Right lobe of liver (tissue), 6 donors: Measurements from ENCODE around the gene SLC35F4. TPM values are rescaled to one million over a fixed set of nuclear protein-coding genes. Genes with fewer than 3 reads are reported as not detected.

Experiments used
- ATAC-seq, 4 donors: fragments of 200-7000 bp; cut with Tn5 transposase; one replicate each; pipeline ENCODE4 v1.9.1; 2020; ENCODE audit warnings: mild to moderate bottlenecking in 4 of 4, moderate library complexity in 4 of 4
- DNase-seq, 3 donors: peaks; one replicate each; pipeline ENCODE4 v3.0.0-alpha.2; 2020
- H3K27ac ChIP-seq, 3 donors: fragments of 200-600 bp; one replicate each; pipeline ENCODE4 v1.8.0; 2022
- H3K27me3 ChIP-seq, 2 donors: fragments of 200-600 bp; one replicate each; pipeline ENCODE4 v1.8.0; 2022
- H3K36me3 ChIP-seq, 4 donors: fragments of 200-600 bp; sonication (generic) in 1 of 4; one replicate each; pipeline versions ENCODE4 v1.5.1 to v1.8.0; 2017 to 2022; ENCODE audit warnings: control low read depth in 1 of 4
- H3K4me1 ChIP-seq, 4 donors: fragments of 200-600 bp; sonication (generic) in 1 of 4; one replicate each; pipeline versions ENCODE4 v1.5.1 to v1.8.0; 2017 to 2022; ENCODE audit warnings: control low read depth in 1 of 4
- H3K4me3 ChIP-seq, 3 donors: fragments of 200-600 bp; one replicate each; pipeline ENCODE4 v1.8.0; 2022
- H3K9me3 ChIP-seq, 4 donors: fragments of 200-600 bp; sonication (generic) in 1 of 4; one replicate each; pipeline versions ENCODE4 v1.5.1 to v1.8.0; 2017 to 2022; ENCODE audit warnings: control low read depth in 1 of 4
- POLR2A ChIP-seq: fragments of 450-650 bp; IDR thresholded peaks from one replicate; pipeline ENCODE4 v1.6.1; 2017; ENCODE audit warnings: antibody characterized with exemption, mild to moderate bottlenecking
- WGBS: methylation state at CpG from one replicate; pipeline ENCODE4 v1.1.6; 2018; ENCODE audit warnings: low coverage, low lambda C conversion rate; ENCODE audit not compliant: insufficient coverage; ENCODE audit errors: missing lambda C conversion rate; 5-methylcytosine and 5-hydroxymethylcytosine counted together
- intact Hi-C, 2 donors: fragments of 100-400 bp; cut with DNase I; formaldehyde crosslinking; loops; one replicate each; pipeline versions ENCODE4 v1.11.2 to v1.14.1; 2022
- total RNA-seq, 6 experiments: library from RNA; depleted of rRNA in 2 of 6; stranded (reverse); fragments of >200 nt in 2 of 6; fragmentation: NEBNext Ultra II Directional in 3 of 6; extraction: Animal tissue kit (Norgen Biotek cat#: 25700) in 3 of 6; gene quantifications; one replicate each; pipeline versions ENCODE4 v1.1.0 to v1.2.4, GENCODE V29; 2016 to 2023
- TF ChIP-seq, protein P1 (sequence below), 4 donors: fragments of 200-600 bp in 3 of 4; fragments of 450-650 bp in 1 of 4; IDR thresholded peaks; one replicate each; pipeline versions ENCODE4 v1.5.1 to v1.8.0; 2016 to 2022; ENCODE audit warnings: antibody characterized with exemption in 4 of 4, mild to moderate bottlenecking in 2 of 4
- donor health status: DM: no; HTN: yes; CAD: no.
- donor health status: DM: no; HTN: no; CAD: no.
- donor health status: DM: no; HTN: no; CAD: no.
- donor health status: DM: no; HTN: yes; CAD: no.
- donor health status: DM: no; HTN: yes; CAD: no.

The SLC35F4 gene
- total RNA-seq, 6 experiments from 2014 or later: not detected

DNA sequence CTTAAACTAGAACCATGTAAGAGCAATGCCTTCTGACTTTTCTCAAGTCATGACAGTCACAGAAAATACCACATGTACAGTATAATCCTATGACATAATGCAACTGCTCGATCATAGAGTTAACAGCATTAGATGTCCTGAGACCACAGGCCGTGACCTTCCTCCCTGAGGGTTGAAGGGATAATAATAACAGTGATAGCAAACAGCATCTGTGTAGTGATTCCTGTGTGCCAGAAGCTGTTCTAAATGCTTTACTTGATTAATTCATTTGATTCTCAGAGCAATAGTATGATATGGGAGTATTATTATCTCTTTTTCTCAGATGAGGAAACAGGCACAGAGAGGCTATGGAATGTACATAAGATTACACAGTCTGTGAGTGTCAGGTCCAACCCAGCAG lies 53.2 kb downstream of the SLC35F4 start:
- Histone ChIP-seq H3K27me3 (no peaks in the 10 kb centered on the region), H3K4me1 (no peaks in the 10 kb centered on the region), H3K36me3 (no peaks in the 10 kb centered on the region), H3K9me3 (no peaks in the 10 kb centered on the region), H3K4me3 (no peak overlapping the region), H3K27ac (no peak overlapping the region)
- no peak for TF ChIP-seq POLR2A
- TF ChIP-seq, protein P1, sequence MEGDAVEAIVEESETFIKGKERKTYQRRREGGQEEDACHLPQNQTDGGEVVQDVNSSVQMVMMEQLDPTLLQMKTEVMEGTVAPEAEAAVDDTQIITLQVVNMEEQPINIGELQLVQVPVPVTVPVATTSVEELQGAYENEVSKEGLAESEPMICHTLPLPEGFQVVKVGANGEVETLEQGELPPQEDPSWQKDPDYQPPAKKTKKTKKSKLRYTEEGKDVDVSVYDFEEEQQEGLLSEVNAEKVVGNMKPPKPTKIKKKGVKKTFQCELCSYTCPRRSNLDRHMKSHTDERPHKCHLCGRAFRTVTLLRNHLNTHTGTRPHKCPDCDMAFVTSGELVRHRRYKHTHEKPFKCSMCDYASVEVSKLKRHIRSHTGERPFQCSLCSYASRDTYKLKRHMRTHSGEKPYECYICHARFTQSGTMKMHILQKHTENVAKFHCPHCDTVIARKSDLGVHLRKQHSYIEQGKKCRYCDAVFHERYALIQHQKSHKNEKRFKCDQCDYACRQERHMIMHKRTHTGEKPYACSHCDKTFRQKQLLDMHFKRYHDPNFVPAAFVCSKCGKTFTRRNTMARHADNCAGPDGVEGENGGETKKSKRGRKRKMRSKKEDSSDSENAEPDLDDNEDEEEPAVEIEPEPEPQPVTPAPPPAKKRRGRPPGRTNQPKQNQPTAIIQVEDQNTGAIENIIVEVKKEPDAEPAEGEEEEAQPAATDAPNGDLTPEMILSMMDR (IDR thresholded peaks at IDR 0.05): no peak
- intact Hi-C loops: no loop called here
- ATAC-seq (no peak), DNase-seq (no peak)
- WGBS: 31% methylated on average over 1 of the region's 2 CpGs

DNA sequence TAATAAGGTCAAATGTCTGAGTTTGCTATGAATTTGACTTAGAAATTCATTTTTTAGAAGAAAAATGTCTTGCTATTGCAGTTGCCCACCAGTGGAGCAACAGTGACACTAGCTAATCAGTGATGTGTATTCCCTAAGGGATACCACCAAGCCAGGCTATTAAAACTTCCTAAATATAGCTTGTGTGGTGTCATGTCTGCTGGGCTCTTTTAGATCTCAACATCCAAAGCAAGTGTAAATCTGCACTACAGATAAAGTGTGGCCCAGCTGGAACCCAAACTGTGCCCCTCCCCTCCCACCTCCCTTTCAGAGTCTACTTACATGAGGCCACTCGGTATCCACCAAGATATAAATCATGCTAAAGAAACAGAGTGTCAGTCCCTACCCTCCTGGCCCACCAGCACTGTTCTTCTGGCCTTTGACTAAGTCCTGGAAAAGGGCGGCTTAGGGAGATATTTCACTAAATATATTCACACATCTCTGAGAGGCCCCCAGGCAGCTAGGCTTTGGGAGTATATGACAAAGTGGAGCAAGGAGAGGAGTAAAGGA lies 53.8 kb downstream of the SLC35F4 start:
- Histone ChIP-seq H3K27me3 (no peaks in the 10 kb centered on the region), H3K27ac (no peak overlapping the region), H3K9me3 (no peaks in the 10 kb centered on the region), H3K4me3 (no peak overlapping the region), H3K4me1 (no peaks in the 10 kb centered on the region), H3K36me3 (no peaks in the 10 kb centered on the region)
- ATAC-seq (no peak), DNase-seq (no peak)
- WGBS: 53% methylated on average over 2 of the region's 2 CpGs
- TF ChIP-seq POLR2A: no peak
- TF ChIP-seq, protein P1 (IDR thresholded peaks at IDR 0.05): no peak
- intact Hi-C loops: no loop called here

DNA sequence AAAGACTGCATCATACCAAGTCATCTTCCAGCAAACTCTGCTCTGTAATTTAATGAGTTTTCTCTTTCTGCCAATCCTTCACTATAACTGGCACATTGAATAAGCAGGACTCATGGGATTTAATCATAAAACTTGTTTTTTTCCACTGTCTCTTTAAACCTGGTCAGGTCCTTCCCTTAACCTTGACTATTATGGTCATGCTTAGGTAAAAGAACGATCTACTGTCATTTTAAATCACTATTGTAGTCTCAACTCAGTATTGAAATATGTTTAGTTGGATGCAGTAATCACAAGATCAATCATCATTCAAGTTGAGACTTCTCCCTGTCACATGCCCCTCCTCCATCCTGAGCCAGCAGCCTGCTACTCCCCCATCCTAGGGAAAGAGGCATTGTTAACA lies 56.1 kb downstream of the SLC35F4 start:
- Histone ChIP-seq H3K36me3 (no peaks in the 10 kb centered on the region), H3K9me3 (no peaks in the 10 kb centered on the region), H3K27ac (no peak overlapping the region), H3K4me3 (no peak overlapping the region), H3K4me1 (no peaks in the 10 kb centered on the region), H3K27me3 (no peaks in the 10 kb centered on the region)
- intact Hi-C loops: no loop called here
- no peak for ATAC-seq
- 6% methylated on average over 1 of the region's 1 CpG for WGBS
- no peak for DNase-seq
- no peak for TF ChIP-seq POLR2A
- TF ChIP-seq, protein P1 (IDR thresholded peaks at IDR 0.05): no peak

DNA sequence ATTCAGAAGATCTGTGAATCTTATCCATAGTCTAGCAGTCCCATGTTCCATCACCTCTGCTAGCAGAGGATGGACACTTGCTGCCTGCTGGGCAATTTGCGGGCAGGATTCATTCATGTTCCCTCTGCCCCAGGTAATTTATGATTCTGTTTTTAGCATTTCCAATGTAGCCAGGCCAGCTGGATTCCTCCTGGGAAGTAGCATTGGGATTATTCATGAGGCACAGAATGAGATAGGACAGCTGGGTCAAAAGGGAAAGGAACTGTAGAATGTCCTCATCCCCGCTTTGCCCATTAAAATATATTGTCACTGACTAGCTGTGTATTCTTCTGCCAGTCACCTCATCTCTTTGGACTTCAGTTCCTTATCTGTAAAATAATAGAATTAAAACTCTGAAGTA lies 68.7 kb downstream of the SLC35F4 start:
- intact Hi-C loops: no loop called here
- Histone ChIP-seq H3K27ac (no peak overlapping the region), H3K27me3 (no peaks in the 10 kb centered on the region), H3K36me3 (no peaks in the 10 kb centered on the region), H3K9me3 (no peaks in the 10 kb centered on the region), H3K4me3 (no peak overlapping the region), H3K4me1 (no peaks in the 10 kb centered on the region)
- TF ChIP-seq, protein P1 (IDR thresholded peaks at IDR 0.05): no peak
- no peak for TF ChIP-seq POLR2A
- 74% methylated on average over 2 of the region's 2 CpGs for WGBS
- ATAC-seq (no peak), DNase-seq (no peak)

DNA sequence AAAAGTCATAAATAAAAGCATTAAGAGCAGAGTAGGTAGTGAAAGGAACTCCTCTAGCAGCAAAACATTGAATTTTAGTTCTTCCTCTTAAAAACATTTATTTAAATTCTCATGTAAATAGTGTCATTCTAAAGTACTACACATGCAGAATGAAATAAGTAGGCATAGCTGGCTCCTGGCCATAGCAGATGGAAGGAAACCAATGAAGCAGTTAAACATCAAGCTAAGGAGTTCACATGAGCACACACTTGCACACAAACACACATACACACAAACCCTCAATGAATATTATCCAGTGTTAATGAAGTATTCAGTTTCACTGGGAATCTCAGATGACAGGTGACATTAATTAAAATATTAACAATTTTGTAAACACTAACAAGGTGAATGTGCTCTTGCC lies 69.3 kb downstream of the SLC35F4 start:
- H3K27ac ChIP-seq: no peak overlapping the region
- intact Hi-C loops: no loop called here

More for the DNA sequence above, 69.3 kb downstream of the SLC35F4 start:
- Histone ChIP-seq H3K4me3 (no peak overlapping the region), H3K4me1 (no peaks in the 10 kb centered on the region), H3K36me3 (no peaks in the 10 kb centered on the region), H3K9me3 (no peaks in the 10 kb centered on the region), H3K27me3 (no peaks in the 10 kb centered on the region)
- no peak for ATAC-seq
- no peak for DNase-seq
- TF ChIP-seq, protein P1 (IDR thresholded peaks at IDR 0.05): no peak
- no peak for TF ChIP-seq POLR2A
